Endothelial cell (in vitro differentiated cells): ENCODE data around the gene NADK2. TPM values are rescaled to one million over a fixed set of nuclear protein-coding genes. Genes with fewer than 3 reads are reported as not detected.
"Not testable (repeated sequence)": the region's sequence is repeated elsewhere in the genome, so short reads cannot be mapped to it uniquely, and the experiment has no call there.

Experiments
- DNase-seq: peaks from one replicate; pipeline ENCODE4 v3.0.0; 2021; ENCODE audit warnings: low spot score
- H3K27ac Mint-ChIP-seq: one replicate; pipeline ENCODE4 v1.8.0; 2021; ENCODE audit warnings: mixed read lengths, inconsistent platforms; ENCODE audit not compliant: unreplicated experiment
- H3K27me3 Mint-ChIP-seq: one replicate; pipeline ENCODE4 v1.8.0; 2021; ENCODE audit warnings: mild to moderate bottlenecking, moderate library complexity, mixed read lengths, inconsistent platforms; ENCODE audit not compliant: unreplicated experiment
- H3K36me3 Mint-ChIP-seq: one replicate; pipeline ENCODE4 v1.8.0; 2021; ENCODE audit warnings: mild to moderate bottlenecking, low read depth, mixed read lengths, inconsistent platforms; ENCODE audit not compliant: unreplicated experiment
- H3K4me1 Mint-ChIP-seq: one replicate; pipeline ENCODE4 v1.8.0; 2021; ENCODE audit warnings: mild to moderate bottlenecking, mixed read lengths, inconsistent platforms; ENCODE audit not compliant: unreplicated experiment
- H3K4me3 Mint-ChIP-seq: one replicate; pipeline ENCODE4 v1.8.0; 2021; ENCODE audit warnings: mild to moderate bottlenecking, mixed read lengths, inconsistent platforms; ENCODE audit not compliant: unreplicated experiment
- H3K9me3 Mint-ChIP-seq: one replicate; pipeline ENCODE4 v1.8.0; 2021; ENCODE audit warnings: mixed read lengths, inconsistent platforms; ENCODE audit not compliant: unreplicated experiment
- CTCF ChIP-seq: fragments of 200-600 bp; sonication (generic); IDR thresholded peaks from one replicate; pipeline ENCODE4 v1.5.0; 2021; ENCODE audit warnings: antibody characterized with exemption; ENCODE audit not compliant: unreplicated experiment
- total RNA-seq: library from RNA; stranded (reverse); fragmentation: NEBNext Ultra II Directional; extraction: Animal tissue kit (Norgen Biotek cat#: 25700); gene quantifications from one replicate; pipeline ENCODE4 v1.2.1, GENCODE V29; 2021; ENCODE audit not compliant: unreplicated experiment

The NADK2 gene
- total RNA-seq, 1 donor from 2014 or later, result 27.0 TPM

DNA sequence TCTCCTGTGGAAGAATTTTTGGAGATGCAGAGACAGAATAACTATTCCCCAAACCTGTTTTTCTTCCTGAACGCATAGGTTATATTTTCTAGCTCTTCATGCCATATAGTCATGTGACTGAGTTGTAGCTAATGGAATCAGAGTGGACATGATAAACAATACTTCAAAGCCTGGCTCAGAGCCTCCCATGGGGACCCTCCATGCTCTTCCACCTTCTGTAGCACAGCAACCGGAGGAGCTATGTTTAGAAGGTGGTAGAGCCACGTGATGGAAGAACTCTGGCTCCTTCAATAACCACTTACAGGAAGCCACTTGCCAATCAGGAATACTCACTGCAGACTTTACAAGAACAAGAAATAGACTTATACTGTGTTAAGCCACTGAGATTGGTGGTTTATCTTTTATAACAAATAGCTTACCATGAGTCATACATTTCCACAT is 39.2 kb downstream of the NADK2 start:
- peaks cover 13% of the 10 kb centered on the region for H3K36me3 Mint-ChIP-seq
- no peak for DNase-seq
- H3K4me1 Mint-ChIP-seq, result no peaks in the 10 kb centered on the region
- no peaks in the 10 kb centered on the region for H3K27me3 Mint-ChIP-seq
- TF ChIP-seq CTCF, result no peak
- H3K9me3 Mint-ChIP-seq, result no peaks in the 10 kb centered on the region
- no peak overlapping the region for H3K4me3 Mint-ChIP-seq
- no peak overlapping the region for H3K27ac Mint-ChIP-seq

GRCh38 chr5:36200513-36200912 is 41.2 kb downstream of the NADK2 start:
- H3K27ac Mint-ChIP-seq, result no peak overlapping the region
- H3K4me1 Mint-ChIP-seq, result no peaks in the 10 kb centered on the region
- H3K4me3 Mint-ChIP-seq, result no peak overlapping the region
- no peak for DNase-seq
- H3K36me3 Mint-ChIP-seq, result peaks cover 4% of the 10 kb centered on the region
- no peaks in the 10 kb centered on the region for H3K9me3 Mint-ChIP-seq
- no peaks in the 10 kb centered on the region for H3K27me3 Mint-ChIP-seq
- no peak for TF ChIP-seq CTCF

- Mint-ChIP-seq H3K4me3 (no peak overlapping the region), H3K27me3 (no peaks in the 10 kb centered on the region), H3K27ac (no peak overlapping the region), H3K9me3 (no peaks in the 10 kb centered on the region), H3K36me3 (no peaks in the 10 kb centered on the region), H3K4me1 (no peaks in the 10 kb centered on the region)
- no peak for DNase-seq
- no peak for TF ChIP-seq CTCF
Measured at GRCh38 chr5:36199620-36200019, 42.1 kb downstream of the NADK2 start.

GRCh38 chr5:36198783-36199182 is 42.9 kb downstream of the NADK2 start:
- not testable (repeated sequence) for H3K9me3 Mint-ChIP-seq, H3K4me3 Mint-ChIP-seq, H3K4me1 Mint-ChIP-seq, H3K36me3 Mint-ChIP-seq, H3K27ac Mint-ChIP-seq, H3K27me3 Mint-ChIP-seq, DNase-seq

DNA sequence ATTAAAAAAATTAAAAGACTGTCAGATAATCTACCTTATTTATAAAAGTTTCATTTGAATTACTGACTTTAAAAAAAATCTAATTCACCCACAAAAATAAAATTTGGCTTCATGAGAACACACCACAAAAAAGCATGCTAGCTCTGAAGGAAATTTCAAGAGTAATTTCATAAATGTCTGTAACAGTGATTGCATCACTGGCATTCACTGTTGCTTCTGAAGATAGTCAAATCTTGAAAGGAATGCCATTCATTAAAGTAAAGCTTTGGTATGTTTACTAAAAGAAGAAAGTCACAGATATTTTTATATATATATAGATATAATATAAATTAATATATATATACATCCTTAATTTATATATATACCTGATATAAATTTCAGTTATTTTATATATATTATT is 43.4 kb downstream of the NADK2 start:
- Mint-ChIP-seq H3K4me1 (no peaks in the 10 kb centered on the region), H3K4me3 (no peak overlapping the region), H3K36me3 (no peaks in the 10 kb centered on the region), H3K27ac (no peak overlapping the region), H3K9me3 (no peaks in the 10 kb centered on the region), H3K27me3 (no peaks in the 10 kb centered on the region)
- no peak for TF ChIP-seq CTCF
- DNase-seq, result no peak

- Mint-ChIP-seq H3K4me3 (no peak overlapping the region), H3K27me3 (no peaks in the 10 kb centered on the region), H3K9me3 (peaks cover 3% of the 10 kb centered on the region), H3K27ac (no peak overlapping the region), H3K4me1 (no peaks in the 10 kb centered on the region), H3K36me3 (peaks cover 25% of the 10 kb centered on the region)
- no peak for TF ChIP-seq CTCF
- DNase-seq, result no peak
Measured at GRCh38 chr5:36193746-36194145, 48.0 kb downstream of the NADK2 start.

GRCh38 chr5:36184408-36184807 is 57.3 kb downstream of the NADK2 start:
- not testable (repeated sequence) for H3K4me1 Mint-ChIP-seq, DNase-seq, H3K9me3 Mint-ChIP-seq, H3K27me3 Mint-ChIP-seq, H3K27ac Mint-ChIP-seq, H3K4me3 Mint-ChIP-seq
- peaks cover 28% of the 10 kb centered on the region for H3K36me3 Mint-ChIP-seq
